Testis (tissue), 3 donors: ENCODE measurements around the gene ADTRP. TPM values are rescaled to one million over a fixed set of nuclear protein-coding genes. Genes with fewer than 3 reads are reported as not detected.

ENCODE experiments used
- DNase-seq: peaks from one replicate; pipeline ENCODE4 v3.0.0-alpha.2; 2019
- H3K27ac ChIP-seq, 2 donors: fragments of 200-600 bp; sonication (generic); one replicate each; pipeline ENCODE4 v1.5.1; 2019
- H3K27me3 ChIP-seq: fragments of 200-600 bp; sonication (generic); one replicate; pipeline ENCODE4 v1.5.1; 2019
- H3K36me3 ChIP-seq: fragments of 200-600 bp; sonication (generic); one replicate; pipeline ENCODE4 v1.5.1; 2017; ENCODE audit warnings: low read depth; ENCODE audit errors: missing control alignments
- H3K4me1 ChIP-seq: fragments of 200-600 bp; sonication (generic); one replicate; pipeline ENCODE4 v1.5.1; 2019
- H3K4me3 ChIP-seq, 2 donors: fragments of 200-600 bp; sonication (generic); one replicate each; pipeline ENCODE4 v1.5.1; 2017 to 2019
- H3K9me3 ChIP-seq: fragments of 200-600 bp; sonication (generic); one replicate; pipeline ENCODE4 v1.5.1; 2017
- CTCF ChIP-seq, 3 experiments: fragments of 450-650 bp in 2 of 3; fragments of 200-600 bp in 1 of 3; sonication (generic) in 1 of 3; IDR thresholded peaks; one replicate each; pipeline ENCODE4 v1.5.1; 2016 to 2019; ENCODE audit warnings: antibody characterized with exemption in 3 of 3, mild to moderate bottlenecking in 2 of 3, moderate library complexity in 1 of 3
- POLR2A ChIP-seq: fragments of 450-650 bp; IDR thresholded peaks from one replicate; pipeline ENCODE4 v1.6.1; 2017; ENCODE audit warnings: antibody characterized with exemption, mild to moderate bottlenecking, moderate library complexity
- WGBS, 2 donors: methylation state at CpG; one replicate each; pipeline ENCODE4 v1.1.5; 2018; 5-methylcytosine and 5-hydroxymethylcytosine counted together
- intact Hi-C: fragments of 100-400 bp; cut with DNase I; formaldehyde crosslinking; loops from one replicate; pipeline ENCODE4 v1.15.1; 2023; ENCODE audit warnings: low total_unique reads
- polyA plus RNA-seq: library from polyadenylated mRNA; stranded (reverse); fragments of 350-450 nt; fragmentation: Illumina TruSeq; extraction: RNeasy Lipid Tissue Mini Kit (QIAGEN cat#74804); gene quantifications from one replicate; pipeline ENCODE4 v1.2.3, GENCODE V29; 2014; ENCODE audit warnings: low read depth, low replicate concordance; ENCODE audit not compliant: insufficient read depth
- total RNA-seq, 2 donors: library from RNA; depleted of rRNA; stranded (reverse); fragments of >200 nt; gene quantifications; one replicate each; pipeline ENCODE4 v1.2.3, GENCODE V29; 2016

Gene ADTRP
- total and polyA plus RNA-seq, 3 donors from 2014 or later, result 8.3 to 49.6 (median 21.3) TPM

GRCh38 chr6:11710311-11710761 lies 68.3 kb downstream of the ADTRP start:
- H3K4me1 ChIP-seq, result no peaks in the 10 kb centered on the region
- DNase-seq, result no peak
- H3K4me3 ChIP-seq, result no peak overlapping the region
- TF ChIP-seq POLR2A, result no peak
- TF ChIP-seq CTCF (IDR thresholded peaks at IDR 0.05), result no peak
- H3K36me3 ChIP-seq, result no peaks in the 10 kb centered on the region
- H3K27me3 ChIP-seq, result no peaks in the 10 kb centered on the region
- intact Hi-C loops, result no loop called here
- H3K27ac ChIP-seq, result no peak overlapping the region
- H3K9me3 ChIP-seq, result no peaks in the 10 kb centered on the region
- WGBS, 2 donors, result 60 to 78% methylated on average over 9 of the region's 9 CpGs

GRCh38 chr6:11706171-11706570 lies 72.4 kb downstream of the ADTRP start:
- no peak for DNase-seq
- Histone ChIP-seq H3K27ac (no peak overlapping the region), H3K4me1 (no peaks in the 10 kb centered on the region), H3K9me3 (no peaks in the 10 kb centered on the region), H3K36me3 (no peaks in the 10 kb centered on the region), H3K4me3 (no peak overlapping the region), H3K27me3 (no peaks in the 10 kb centered on the region)
- intact Hi-C loops, result no loop called here
- 90 to 98% methylated on average over 4 of the region's 4 CpGs for whole genome bisulfite sequencing, 2 donors
- TF ChIP-seq CTCF (IDR thresholded peaks at IDR 0.05) (no peak), POLR2A (no peak)

- no peaks in the 10 kb centered on the region for H3K27me3 ChIP-seq
- no peaks in the 10 kb centered on the region for H3K4me1 ChIP-seq
- TF ChIP-seq POLR2A (no peak), CTCF (IDR thresholded peaks at IDR 0.05) (no peak)
- no peaks in the 10 kb centered on the region for H3K36me3 ChIP-seq
- H3K4me3 ChIP-seq, result no peak overlapping the region
- H3K9me3 ChIP-seq, result no peaks in the 10 kb centered on the region
- DNase-seq, result no peak
- no peak overlapping the region for H3K27ac ChIP-seq
- intact Hi-C loops, result no loop called here
- WGBS, 2 donors, result 85 to 99% methylated on average over 4 of the region's 4 CpGs
Observed at GRCh38 chr6:11705483-11705882, 73.1 kb downstream of the ADTRP start.

- WGBS, 2 donors, result 94 to 97% methylated on average over 7 of the region's 7 CpGs
Observed at GRCh38 chr6:11705069-11705468, 73.5 kb downstream of the ADTRP start.

More at GRCh38 chr6:11705069-11705468, 73.5 kb downstream of the ADTRP start:
- H3K4me3 ChIP-seq, result no peak overlapping the region
- H3K36me3 ChIP-seq, result no peaks in the 10 kb centered on the region
- no peak overlapping the region for H3K27ac ChIP-seq
- DNase-seq, result no peak
- no peak for TF ChIP-seq CTCF (IDR thresholded peaks at IDR 0.05)
- no peaks in the 10 kb centered on the region for H3K4me1 ChIP-seq
- no peaks in the 10 kb centered on the region for H3K9me3 ChIP-seq
- intact Hi-C loops, result no loop called here
- H3K27me3 ChIP-seq, result no peaks in the 10 kb centered on the region
